ENCODE data around the gene DHODH.
"Not testable (repeated sequence)": the region's sequence is repeated elsewhere in the genome, so short reads cannot be mapped to it uniquely, and the experiment has no call there.

DHODH gene

DNA sequence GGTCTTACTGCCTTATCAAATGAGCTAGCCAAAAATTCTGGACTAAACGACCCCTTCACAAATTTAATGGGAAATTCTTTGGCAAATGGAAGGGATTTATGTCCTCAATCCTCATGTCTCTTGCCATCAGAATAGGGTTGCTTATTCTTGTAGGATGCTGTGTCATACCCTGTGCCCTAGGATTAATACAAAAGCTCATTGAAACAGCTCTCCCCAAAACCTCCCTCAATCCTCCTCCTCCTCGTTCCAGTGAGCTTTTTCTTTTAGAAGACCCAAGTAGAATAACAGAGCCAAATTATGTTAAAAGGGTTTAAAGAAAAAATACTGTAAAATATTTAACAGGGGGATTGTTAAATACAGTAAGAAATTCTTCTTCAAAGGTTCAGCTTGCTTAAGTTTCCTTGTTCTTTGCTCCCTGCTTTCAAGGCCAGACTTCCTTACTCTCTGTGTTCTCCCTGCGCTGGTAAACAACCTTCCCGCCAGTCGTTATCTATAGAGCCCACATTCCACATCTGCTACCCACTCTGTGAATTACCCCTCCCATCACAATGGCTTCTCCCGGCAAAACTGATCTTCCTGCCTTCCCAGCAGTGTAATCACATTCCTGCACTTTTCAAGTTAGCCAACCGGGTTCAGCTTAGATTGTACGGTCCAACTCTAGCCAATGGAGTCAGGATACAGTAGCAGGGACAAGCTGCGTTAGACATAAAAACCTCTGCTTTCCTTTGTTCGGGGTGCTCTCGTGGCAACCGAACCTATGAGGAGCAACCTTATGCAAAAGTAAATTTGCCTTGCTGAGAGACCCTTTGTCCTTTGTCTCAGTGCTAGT lies 64.2 kb downstream of the DHODH start:
- Histone ChIP-seq H3K27me3 (ENCODE audit: insufficient read depth, insufficient read length) (no peaks in the 10 kb centered on the region), H3K9me3 (ENCODE audit: insufficient read depth, low read length) (peaks cover 17% of the 10 kb centered on the region; the same call in 1 of the 2 replicates), H3K36me3 (ENCODE audit: insufficient read depth, insufficient read length, low read length) (no peaks in the 10 kb centered on the region), H3K4me3 (ENCODE audit: insufficient read length, low read depth) (no peak overlapping the region), H3K4me1 (ENCODE audit: insufficient read depth, insufficient read length) (no peaks in the 10 kb centered on the region), H3K9ac (ENCODE audit: insufficient read length, low read depth) (no peak overlapping the region)
- TF ChIP-seq ZNF274 (IDR thresholded peaks at IDR 0.05; ENCODE audit: low read depth, low read length) (no peak), SUZ12 (IDR thresholded peaks at IDR 0.05; ENCODE audit: extremely low read depth, insufficient read depth, insufficient read length) (no peak), YY1 (IDR thresholded peaks at IDR 0.05; ENCODE audit: insufficient read depth, insufficient read length) (no peak)
- no peak for DNase-seq (ENCODE audit: low read depth, low spot score)

DNA sequence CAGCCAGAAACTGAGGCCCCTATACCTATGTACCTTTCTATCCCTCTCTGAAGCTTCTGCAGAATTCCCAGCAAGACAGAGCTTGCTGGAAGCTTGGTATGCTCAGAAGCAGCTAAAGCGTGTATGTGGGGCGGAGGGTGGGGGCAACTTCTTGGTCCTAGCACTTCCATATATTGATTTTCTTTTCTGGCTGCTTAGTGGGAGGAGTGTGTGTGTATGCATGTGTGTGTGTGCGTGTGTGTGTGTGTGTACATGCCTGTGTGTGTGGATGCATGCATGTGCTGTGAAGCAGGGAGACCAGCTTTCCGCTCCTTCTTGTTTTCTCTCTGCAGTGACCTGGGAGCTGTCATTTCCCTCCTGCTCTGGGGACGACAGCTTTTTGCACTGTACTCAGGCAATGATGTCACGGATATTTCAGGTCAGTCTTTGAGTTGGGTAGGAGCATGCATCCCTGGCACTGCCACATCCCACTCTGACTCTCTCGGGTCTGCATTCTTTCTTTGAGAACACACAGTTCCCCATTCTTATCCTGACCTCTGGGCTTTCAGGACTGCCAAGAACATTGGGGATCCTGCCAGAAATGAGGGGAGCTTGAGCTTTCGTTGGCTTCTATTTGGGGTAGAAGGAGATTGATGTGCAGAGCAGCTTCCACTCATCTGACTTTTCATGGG lies 65.2 kb downstream of the DHODH start:
- H3K36me3 ChIP-seq (ENCODE audit: insufficient read depth, insufficient read length, low read length), result no peaks in the 10 kb centered on the region
- no peak for TF ChIP-seq YY1 (IDR thresholded peaks at IDR 0.05; ENCODE audit: insufficient read depth, insufficient read length)
- no peak for TF ChIP-seq ZNF274 (IDR thresholded peaks at IDR 0.05; ENCODE audit: low read depth, low read length)
- TF ChIP-seq SUZ12 (IDR thresholded peaks at IDR 0.05; ENCODE audit: extremely low read depth, insufficient read depth, insufficient read length), result no peak
- H3K27me3 ChIP-seq (ENCODE audit: insufficient read depth, insufficient read length), result no peaks in the 10 kb centered on the region
- H3K9ac ChIP-seq (ENCODE audit: insufficient read length, low read depth), result no peak overlapping the region
- DNase-seq (ENCODE audit: low read depth, low spot score), result no peak
- no peaks in the 10 kb centered on the region for H3K4me1 ChIP-seq (ENCODE audit: insufficient read depth, insufficient read length)
- no peak overlapping the region for H3K4me3 ChIP-seq (ENCODE audit: insufficient read length, low read depth)
- peaks cover 17% of the 10 kb centered on the region; the same call in 1 of the 2 replicates for H3K9me3 ChIP-seq (ENCODE audit: insufficient read depth, low read length)

GRCh38 chr16:72075067-72075466 lies 66.5 kb downstream of the DHODH start:
- not testable (repeated sequence) for H3K9ac ChIP-seq (ENCODE audit: insufficient read length, low read depth); H3K4me1 ChIP-seq (ENCODE audit: insufficient read depth, insufficient read length); H3K27me3 ChIP-seq (ENCODE audit: insufficient read depth, insufficient read length); H3K36me3 ChIP-seq (ENCODE audit: insufficient read depth, insufficient read length, low read length); H3K4me3 ChIP-seq (ENCODE audit: insufficient read length, low read depth); DNase-seq (ENCODE audit: low read depth, low spot score)
- H3K9me3 ChIP-seq (ENCODE audit: insufficient read depth, low read length), result peaks cover 17% of the 10 kb centered on the region; the same call in 1 of the 2 replicates

Measured in NT2/D1 (cell line).